HG03354 (cell line): ENCODE data around the gene IL18R1.
"Not testable (repeated sequence)": the region's sequence is repeated elsewhere in the genome, so short reads cannot be mapped to it uniquely, and the experiment has no call there.

ENCODE experiments used
- ATAC-seq: cut with Tn5 transposase; IDR thresholded peaks from one replicate; pipeline ENCODE4 v1.9.1; 2021; ENCODE audit warnings: mild to moderate bottlenecking; ENCODE audit not compliant: unreplicated experiment, poor library complexity, severe bottlenecking

Gene IL18R1, protein sequence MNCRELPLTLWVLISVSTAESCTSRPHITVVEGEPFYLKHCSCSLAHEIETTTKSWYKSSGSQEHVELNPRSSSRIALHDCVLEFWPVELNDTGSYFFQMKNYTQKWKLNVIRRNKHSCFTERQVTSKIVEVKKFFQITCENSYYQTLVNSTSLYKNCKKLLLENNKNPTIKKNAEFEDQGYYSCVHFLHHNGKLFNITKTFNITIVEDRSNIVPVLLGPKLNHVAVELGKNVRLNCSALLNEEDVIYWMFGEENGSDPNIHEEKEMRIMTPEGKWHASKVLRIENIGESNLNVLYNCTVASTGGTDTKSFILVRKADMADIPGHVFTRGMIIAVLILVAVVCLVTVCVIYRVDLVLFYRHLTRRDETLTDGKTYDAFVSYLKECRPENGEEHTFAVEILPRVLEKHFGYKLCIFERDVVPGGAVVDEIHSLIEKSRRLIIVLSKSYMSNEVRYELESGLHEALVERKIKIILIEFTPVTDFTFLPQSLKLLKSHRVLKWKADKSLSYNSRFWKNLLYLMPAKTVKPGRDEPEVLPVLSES

DNA sequence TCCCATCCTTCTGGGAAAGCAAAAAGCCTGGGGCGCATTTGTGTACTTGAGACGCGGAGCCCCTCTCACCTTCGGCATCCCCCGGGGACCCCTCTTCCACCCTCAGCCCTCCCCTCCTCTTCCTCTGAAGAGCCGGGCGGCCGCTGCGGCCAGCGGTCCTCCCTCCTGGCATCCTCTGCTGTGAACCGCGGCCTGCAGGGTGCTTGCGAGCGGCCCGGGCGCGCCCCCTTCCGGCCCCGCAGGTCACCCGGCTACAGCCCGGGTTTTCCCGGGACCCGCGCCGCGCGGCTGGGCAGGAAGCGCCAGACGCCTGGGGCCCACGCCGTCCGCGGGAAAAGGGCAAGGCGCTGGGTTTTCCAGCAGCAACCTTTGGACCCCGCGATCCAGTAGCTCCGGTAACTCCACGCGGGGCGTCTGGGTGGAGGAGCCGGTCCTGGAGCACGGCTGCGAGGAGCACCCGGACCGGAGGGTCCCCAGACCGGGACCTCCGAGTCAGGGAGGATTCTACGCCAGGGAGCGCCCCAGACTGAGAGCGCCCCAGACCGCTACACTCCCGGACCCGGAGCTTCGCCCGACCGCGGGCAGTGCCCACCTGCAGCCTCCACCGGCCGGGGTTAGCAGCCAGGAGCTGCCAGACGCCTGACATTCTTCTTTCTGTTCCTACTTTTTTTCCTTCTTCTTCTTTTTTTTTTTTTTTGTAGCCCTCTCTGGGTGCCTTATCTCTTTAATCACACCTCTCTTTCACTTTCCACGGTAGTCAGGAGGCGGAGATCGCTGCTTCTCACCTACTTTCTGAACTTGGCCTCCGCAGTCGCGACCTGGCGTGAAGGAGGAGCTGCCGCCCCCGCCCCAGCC lies at the start of gene IL18R1:
TSS of gene IL18R1 (plus strand) at position 271 of the 855 bp plus-strand sequence. CDS start 6,865 bp downstream, outside the sequence.
- ATAC-seq: peak; percentile 91

DNA sequence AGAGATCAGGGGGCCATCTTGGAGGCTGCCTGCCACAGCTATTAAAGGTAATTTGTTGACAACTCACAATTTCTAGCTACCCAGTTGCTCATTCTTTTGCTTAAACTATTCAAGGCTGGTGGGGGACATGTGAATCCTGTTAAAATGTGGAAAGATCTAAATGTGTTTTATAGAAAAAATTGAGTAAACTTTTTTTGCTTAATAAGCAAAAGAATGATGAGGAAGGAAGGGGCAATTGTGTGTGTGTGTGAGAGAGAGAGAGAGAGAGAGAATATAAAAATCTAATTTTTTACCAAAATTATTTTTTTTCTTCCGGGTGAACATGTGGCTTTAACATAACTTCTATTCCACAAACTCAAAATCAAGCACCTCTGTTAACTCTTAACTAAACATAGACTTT lies 49.5 kb upstream of the IL18R1 start:
- ATAC-seq: no peak

DNA sequence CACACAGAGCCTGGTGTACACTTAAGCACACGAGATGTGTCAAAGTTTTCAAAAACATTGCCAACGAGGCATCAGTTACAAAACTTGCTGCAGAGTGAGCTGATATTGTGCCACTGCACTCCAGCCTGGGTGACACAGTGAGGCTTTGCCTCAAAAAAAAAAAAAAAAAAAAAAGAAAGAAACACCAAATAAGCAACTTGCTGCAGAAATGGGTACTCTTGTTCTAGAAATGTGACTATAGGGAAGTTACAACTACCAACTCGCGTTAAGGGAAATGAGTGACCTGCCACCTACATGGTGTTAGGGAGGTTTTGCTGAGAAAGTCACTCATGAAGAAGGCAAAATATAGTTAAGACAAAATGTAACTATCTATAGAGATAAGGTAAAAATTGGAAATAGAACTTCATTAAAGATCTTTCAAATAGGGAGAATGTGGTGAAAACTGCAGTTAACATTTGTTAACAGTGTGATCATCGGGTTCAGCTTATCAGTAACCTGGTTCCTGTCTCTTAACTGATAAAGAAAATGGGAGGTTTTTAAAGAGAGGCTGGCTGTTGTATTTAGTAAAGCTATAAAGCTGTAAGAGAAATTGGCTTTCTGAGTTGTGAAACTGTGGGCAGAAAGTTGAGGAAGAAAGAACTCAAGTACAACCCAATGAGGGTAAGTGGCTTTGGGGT lies 44.5 kb upstream of the IL18R1 start, which contains the start of gene IL1RL1:
TSS of gene IL1RL1 (plus strand) at position 600 of the 677 bp plus-strand sequence. CDS start 26,702 bp downstream, outside the sequence.
- ATAC-seq: no peak

DNA sequence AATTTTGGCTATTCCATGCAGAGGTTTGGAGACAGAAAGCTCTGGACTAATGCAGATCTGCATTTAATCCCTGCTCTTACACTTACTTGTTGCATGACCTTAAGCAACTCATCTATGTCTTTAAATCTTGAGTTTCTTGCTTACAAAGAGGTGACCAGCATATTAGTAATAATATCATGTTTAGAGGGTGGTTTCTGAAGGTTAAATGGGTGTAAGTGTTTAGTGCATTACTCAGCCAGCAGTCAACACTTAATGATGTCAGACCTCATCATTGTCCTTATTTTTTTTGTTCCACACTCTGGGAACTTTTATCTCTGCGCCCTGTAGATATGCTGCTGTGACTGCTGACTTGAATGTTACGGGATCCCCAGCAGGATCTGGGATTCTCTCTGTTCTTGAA lies 42.6 kb upstream of the IL18R1 start:
- ATAC-seq: no peak

DNA sequence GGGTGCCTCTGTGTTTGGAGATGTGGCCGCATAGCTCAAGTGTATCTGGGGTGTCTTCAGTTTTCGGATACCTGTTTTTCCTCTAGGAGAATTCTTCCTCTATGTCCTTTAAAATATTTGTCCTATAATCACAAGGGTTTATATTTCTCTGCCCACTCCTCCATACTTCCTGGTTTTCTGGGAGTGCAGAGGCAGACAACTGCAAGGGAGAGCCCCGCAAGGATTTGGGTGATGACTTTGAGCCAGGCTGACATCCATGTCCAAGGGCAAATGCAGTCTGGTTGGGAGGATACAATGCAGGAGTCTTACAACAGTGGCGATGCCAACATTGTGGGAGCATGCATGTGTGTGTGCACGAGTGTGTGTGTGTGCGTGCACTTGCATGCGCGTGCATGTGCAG lies 42.1 kb upstream of the IL18R1 start:
- ATAC-seq: no peak

DNA sequence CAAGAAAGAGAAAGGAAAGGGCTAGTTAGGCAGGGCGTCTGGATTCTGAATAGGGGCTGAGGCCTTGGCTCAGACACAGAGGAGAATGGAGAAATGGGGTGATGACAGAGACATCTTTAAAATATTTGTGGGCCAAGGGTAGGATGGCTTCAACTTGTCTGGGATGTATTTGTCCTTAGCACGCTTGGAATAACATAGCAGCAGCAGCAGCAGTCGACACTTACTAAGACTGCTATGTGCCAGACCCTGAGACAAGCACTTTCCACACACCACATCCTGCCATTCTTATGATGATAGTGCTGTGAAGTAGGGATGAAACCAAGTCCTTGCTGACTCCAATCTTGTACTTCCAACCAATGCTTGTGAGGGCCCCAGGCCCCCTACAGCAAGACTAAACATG lies 41.6 kb upstream of the IL18R1 start:
- no peak for ATAC-seq

DNA sequence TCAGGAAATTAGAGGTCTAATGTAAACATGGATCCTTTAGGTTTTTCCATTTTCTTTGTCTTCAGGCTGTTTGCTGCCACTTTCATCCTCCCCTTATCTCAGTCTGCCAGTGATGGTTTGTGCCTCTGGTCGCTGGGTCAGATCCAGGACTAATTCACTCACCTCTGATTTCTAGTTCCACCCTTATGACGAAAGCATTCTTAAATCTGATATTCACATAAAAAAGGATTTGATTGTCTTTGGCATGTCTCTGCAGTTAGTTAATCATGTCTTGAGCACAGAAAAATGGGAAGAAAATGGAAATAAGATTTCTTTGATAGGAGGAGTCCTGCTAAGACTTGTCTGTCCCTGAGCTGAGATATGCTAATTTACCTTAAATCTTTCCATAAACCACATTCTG lies 39.7 kb upstream of the IL18R1 start:
- no peak for ATAC-seq

DNA sequence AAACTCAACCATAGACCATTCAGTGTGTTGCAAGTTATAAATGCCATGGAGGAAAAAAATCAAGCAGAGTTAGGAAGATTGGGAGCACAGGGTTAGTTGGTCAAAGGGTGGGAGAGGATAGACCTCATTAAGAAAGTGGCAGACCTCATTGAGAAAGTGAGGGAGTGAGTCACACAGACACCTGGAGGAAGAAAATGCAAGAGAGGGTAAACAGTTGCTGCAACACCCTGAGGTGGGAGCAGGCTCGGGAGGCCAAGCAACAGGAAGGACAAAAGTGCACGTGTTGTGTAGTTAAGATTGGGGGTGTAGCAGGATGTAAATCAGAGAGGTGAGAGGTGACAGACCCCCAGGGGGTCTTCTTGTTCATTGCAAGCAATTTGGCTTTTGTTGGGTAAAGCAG lies 37.9 kb upstream of the IL18R1 start:
- no peak for ATAC-seq

DNA sequence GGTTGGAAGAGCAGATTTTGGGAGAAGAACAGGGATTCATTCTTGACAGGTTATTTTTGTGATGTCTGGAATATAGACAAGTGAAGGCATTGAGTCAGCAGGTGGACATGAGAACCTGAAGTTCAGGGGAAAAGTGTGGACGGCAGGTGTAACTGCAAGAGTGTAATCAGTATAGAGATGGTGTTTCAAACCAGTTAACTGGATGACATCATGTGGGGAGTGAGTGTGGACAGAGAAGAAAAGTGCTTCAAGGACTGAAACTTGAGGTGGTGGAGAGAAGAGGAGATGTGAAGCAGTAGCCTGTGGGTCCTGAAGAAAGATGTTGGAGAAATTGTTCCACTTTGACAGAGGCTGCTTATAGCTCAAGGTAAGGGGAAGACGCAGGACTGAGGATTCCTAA lies 37.2 kb upstream of the IL18R1 start:
- ATAC-seq: no peak

DNA sequence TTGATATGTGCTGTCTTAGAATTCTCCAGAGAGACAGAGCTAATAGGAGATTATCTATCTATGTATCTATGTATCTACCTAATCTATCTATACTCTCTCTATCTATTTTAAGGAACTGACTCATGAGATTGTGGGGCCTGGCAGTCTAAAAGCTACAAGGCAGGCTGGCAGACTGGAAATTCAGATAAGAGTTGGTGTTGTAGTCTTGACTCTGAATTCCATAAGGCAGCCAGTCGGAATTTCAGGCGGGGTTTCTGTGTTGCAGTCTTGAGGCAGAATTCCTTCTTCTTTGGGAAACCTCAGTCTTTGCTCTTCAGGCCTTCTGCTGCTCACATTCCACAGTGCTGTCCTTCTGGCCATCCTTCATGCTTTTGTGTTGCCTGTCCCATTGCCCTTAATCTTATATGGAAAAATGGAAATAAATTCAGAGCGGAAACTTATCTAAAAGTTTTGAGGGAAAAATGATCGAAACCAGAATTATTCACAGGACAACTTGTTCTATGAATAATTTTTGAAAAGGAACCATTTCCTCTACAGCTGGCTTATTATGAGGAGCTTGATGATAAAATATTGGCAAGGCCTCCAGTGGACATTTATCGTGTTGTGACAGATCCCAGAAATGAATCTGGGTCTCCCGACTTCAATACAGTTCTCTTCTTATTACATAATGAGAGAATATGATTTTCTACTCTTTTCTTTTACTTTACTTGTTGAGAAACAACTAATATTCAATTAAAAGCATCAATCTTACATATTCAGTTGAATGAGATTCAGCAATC lies 33.5 kb upstream of the IL18R1 start:
- ATAC-seq: no peak

DNA sequence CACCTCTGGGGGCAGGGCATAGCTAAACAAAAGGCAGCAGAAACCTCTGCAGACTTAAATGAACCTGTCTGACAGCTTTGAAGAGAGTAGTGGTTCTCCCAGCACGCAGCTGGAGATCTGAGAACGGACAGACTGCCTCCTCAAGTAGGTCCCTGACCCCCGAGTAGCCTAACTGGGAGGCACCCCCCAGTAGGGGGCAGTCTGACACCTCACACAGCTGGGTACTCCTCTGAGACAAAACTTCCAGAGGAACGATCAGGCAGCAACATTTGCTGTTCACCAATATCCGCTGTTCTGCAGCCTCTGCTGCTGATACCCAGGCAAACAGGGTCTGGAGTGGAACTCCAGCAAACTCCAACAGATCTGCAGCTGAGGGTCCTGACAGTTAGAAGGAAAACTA lies 30.7 kb upstream of the IL18R1 start:
- ATAC-seq: not testable (repeated sequence)

DNA sequence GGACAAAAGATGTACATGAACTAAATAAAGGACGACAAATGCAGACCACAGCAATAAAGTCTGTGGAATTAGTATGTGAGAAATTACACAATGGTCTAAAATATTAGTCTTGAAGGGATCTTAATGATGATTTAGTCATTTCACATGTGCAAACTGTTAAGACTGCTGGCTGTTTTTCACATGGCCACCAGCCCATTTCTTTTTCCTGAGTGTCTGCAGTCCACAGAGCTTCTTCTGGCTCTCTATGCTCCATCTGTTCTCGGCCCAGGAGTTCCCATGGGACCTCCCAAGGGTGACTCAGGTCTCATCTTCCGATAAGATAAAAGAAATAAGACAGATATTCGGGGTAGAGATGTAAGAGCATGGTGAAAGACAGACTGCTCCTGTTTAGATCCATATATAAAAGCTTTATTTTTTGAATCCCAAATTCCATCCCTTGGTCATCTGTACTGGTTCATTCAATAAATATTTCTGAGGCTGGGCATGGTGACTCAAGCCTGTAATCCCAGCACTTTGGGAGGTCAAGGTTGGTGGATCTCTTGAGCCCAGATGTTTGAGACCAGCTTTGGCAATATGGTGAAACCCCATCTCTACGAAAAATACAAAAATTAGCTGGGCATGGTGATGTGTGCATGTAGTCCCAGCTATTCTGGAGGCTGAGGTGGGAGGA lies 24.1 kb upstream of the IL18R1 start:
- no peak for ATAC-seq

DNA sequence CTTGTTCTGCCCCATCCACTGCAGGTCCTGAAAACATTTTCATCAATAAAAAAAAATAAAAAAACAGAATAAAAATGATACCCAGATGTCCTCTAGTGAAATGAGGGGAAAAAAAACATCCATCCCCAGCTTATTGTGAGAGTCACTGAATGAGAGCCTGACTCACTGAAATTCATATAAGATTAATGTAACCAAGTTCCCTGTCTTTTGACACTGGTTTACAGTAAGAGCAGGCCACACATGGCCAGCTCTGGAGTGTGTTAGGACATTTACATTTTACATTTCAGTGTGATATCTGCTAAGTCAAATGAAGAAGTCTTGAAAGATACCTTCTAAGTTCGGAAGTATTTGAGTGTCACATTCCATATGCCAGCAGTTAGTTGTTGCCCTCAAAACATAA lies 21.1 kb upstream of the IL18R1 start:
- no peak for ATAC-seq

DNA sequence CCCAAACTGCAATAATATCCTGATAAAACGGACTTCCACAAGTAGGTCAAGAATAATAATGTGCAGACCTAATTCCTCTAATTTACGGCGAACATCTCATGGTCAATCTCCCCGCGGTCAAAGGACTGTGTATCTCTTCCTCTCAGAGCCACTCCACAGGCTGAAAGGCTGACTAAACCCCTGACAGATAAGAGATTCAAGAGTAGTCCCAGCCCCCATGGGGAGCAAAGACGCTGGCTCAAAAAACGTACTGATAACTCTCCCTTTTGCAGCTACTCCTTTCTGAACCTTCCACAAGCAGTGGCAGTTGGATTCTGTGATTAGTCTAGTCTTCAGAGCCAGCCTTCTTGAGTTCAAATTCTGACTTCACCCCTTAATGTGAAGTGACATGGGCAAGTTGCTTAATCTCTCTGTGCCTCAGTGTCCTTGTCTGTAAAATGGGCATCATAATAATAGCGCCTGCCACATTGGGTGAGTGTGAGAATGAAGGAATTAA lies 19.7 kb upstream of the IL18R1 start:
- ATAC-seq: no peak

DNA sequence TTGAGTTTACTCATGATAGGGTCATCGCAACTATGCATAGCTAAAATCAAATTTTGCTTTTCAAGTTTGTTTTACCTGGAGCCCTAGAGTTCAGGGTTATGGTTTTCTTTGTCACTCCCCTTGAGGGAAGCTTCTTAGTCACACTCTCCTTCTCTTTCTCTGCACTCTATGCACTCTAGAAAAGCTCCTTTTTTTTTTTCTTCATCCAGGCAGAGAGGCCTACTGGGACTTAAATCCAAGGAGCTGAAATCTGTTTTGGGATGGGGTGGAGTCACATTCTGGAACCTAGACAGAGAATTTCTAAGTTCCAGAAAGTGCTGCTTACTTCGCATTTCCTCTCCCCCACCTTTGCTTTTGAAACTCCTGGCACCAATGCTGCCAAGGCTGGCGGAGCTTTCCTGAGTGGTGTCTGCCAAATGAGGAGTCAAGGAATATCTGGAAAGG lies 19.1 kb upstream of the IL18R1 start:
- ATAC-seq: no peak

DNA sequence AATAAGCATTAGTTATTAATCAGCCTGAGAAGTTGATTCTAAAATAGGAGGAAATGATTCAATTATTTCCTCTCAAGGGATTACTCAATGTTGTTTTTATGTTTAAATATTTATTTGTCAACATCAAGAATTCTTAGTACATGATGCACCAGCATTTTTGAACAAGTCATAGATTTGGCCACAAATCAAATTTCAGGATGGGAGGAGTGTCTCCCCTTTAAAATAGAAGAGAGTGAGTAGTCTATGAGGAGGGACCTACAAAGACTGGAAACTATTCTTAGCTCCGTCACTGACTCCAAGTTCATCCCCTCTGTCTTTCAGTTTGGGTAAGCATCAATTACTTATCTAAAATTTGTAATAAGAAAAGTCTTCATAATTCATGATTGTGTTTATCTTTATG lies 18.6 kb upstream of the IL18R1 start:
- no peak for ATAC-seq

DNA sequence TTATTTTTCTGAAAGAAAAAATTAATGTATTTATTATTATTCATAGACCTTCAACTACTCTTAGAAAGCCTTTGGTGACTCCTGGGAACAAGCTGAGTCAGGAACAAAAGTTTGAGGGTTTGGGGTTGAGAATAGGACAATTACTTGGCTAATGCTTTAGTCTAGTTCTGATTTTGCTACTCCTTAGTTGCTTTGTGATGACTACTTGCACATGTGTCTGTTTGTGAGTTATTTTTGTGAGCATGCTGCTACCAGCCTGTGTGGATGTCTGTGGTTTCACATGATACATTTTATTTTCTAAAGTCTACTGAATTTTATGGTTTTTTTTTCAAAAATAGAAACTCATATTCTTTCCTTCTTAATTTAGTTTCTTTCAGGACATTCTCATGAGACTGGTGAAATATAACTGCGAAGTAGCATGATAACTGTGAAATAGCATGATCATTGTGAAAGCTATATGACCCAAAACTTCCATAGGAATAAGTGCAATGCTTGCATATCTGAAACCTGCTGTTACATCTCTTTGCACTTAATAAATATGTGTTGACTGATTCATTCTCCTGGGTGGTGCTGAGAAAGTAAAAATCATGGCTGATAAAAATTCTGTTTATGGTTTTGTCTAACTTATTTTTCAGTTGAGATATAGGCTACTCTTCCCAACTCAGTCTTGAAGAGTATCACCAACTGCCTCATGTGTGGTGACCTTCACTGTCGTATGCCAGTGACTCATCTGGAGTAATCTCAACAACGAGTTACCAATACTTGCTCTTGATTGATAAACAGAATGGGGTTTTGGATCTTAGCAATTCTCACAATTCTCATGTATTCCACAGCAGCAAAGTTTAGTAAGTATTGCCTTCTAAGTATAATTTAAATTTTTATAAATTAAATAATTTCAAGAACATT lies 17.9 kb upstream of the IL18R1 start:
- ATAC-seq: no peak

DNA sequence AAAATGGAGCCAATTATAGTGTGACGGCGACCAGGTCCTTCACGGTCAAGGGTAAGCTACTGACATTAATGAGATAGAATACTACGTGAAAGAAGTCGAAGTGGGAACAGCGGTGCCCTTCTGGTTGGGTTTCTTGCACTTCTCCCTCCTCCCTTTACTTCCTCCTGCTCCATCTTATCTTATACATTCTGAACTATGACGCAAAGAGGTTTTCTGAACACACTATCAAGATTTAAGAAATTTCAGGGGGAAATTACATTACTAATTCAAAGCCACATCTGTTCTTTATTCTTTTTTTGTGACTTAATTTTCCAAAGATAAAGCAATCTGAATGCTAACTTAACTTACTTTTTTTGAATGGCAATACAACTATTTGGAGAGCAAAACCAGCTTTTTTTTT lies 14.8 kb upstream of the IL18R1 start:
- ATAC-seq: no peak
